IMR-90 (cell line): ENCODE data around the gene CACNA1F. TPM values are rescaled to one million over a fixed set of nuclear protein-coding genes. Genes with fewer than 3 reads are reported as not detected.
A peak's percentile ranks its signal among the peaks of the same experiment; 100 is the strongest.

Experiments used
- ATAC-seq: fragments of 200-7000 bp; cut with Tn5 transposase; 2 replicates; pipeline ENCODE4 v1.9.1; 2020; ENCODE audit warnings: low read depth, mild to moderate bottlenecking, moderate library complexity
- BruUV-seq: library from RNA; stranded (reverse); fragments of 400-500 nt; replicated peaks from 2 replicates; lab custom pipeline; 2021; lab: Mats Ljungman, UMichigan
- CTCF ChIA-PET: fragments of 300-600 bp; formaldehyde crosslinking; extraction: SDS; loops from one replicate; lab custom pipeline; 2021; ENCODE audit warnings: antibody characterized with exemption; lab: Yijun Ruan, JAX
- POLR2A ChIA-PET: fragments of 300-600 bp; sonication (Branson Sonifier 250); formaldehyde crosslinking; loops from one replicate; lab custom pipeline; 2022; ENCODE audit warnings: antibody characterized with exemption; ENCODE audit not compliant: unreplicated experiment; lab: Charles Lee
- DNase-seq: peaks from one replicate; pipeline ENCODE4 v3.0.0; 2013
- H2AFZ ChIP-seq: replicated peaks from 2 replicates; pipeline ENCODE3; 2013; ENCODE audit warnings: low read length, mild to moderate bottlenecking; ENCODE audit not compliant: poor library complexity
- H2AK5ac ChIP-seq: 2 replicates; pipeline ENCODE4 v1.6.1; 2013; ENCODE audit warnings: low read depth, low read length, inconsistent platforms
- H2AK9ac ChIP-seq: replicated peaks from 2 replicates; pipeline ENCODE3; 2013; ENCODE audit warnings: mild to moderate bottlenecking, low read depth, low read length, moderate library complexity; ENCODE audit not compliant: poor library complexity
- H2BK120ac ChIP-seq: 2 replicates; pipeline ENCODE4 v1.6.1; 2013; ENCODE audit warnings: low read depth, low read length, inconsistent platforms
- H2BK15ac ChIP-seq: 3 replicates; pipeline ENCODE4 v1.6.1; 2013; ENCODE audit warnings: low read depth, low read length, inconsistent platforms
- H2BK20ac ChIP-seq: 2 replicates; pipeline ENCODE4 v1.6.1; 2013; ENCODE audit warnings: low read depth, mild to moderate bottlenecking, inconsistent platforms, low read length, moderate library complexity
- H2BK5ac ChIP-seq: 2 replicates; pipeline ENCODE4 v1.6.1; 2013; ENCODE audit warnings: mild to moderate bottlenecking, low read depth, low read length, inconsistent platforms; ENCODE audit not compliant: poor library complexity, severe bottlenecking
- H3K14ac ChIP-seq: replicated peaks from 2 replicates; pipeline ENCODE4 v1.6.1; 2013; ENCODE audit warnings: low read depth, low read length, inconsistent platforms
- H3K18ac ChIP-seq: 2 replicates; pipeline ENCODE4 v1.6.1; 2013; ENCODE audit warnings: low read depth, low read length, control low read depth
- H3K23ac ChIP-seq: 2 replicates; pipeline ENCODE4 v1.6.1; 2013; ENCODE audit warnings: low read depth, low read length, inconsistent platforms
- H3K27ac ChIP-seq: 2 replicates; pipeline ENCODE4 v1.5.1; 2013; ENCODE audit warnings: mild to moderate bottlenecking, control low read depth, low read length; ENCODE audit not compliant: insufficient read depth
- H3K27me3 ChIP-seq: 2 replicates; pipeline ENCODE4 v1.6.1; 2013; ENCODE audit warnings: low read length; ENCODE audit not compliant: control insufficient read depth, insufficient read depth
- H3K36me3 ChIP-seq: 2 replicates; pipeline ENCODE4 v1.6.1; 2013; ENCODE audit warnings: low read length, mixed read lengths; ENCODE audit not compliant: control insufficient read depth, insufficient read depth
- H3K4ac ChIP-seq: 2 replicates; pipeline ENCODE4 v1.6.1; 2013; ENCODE audit warnings: low read depth, low read length, inconsistent platforms
- H3K4me1 ChIP-seq: 2 replicates; pipeline ENCODE4 v1.6.1; 2013; ENCODE audit warnings: low read length, mixed read lengths; ENCODE audit not compliant: control insufficient read depth, insufficient read depth
- H3K4me2 ChIP-seq: 2 replicates; pipeline ENCODE4 v1.6.1; 2013; ENCODE audit warnings: low read depth, mild to moderate bottlenecking, control low read depth, low read length, moderate library complexity
- H3K4me3 ChIP-seq: 2 replicates; pipeline ENCODE4 v1.5.1; 2013; ENCODE audit warnings: low read depth, mild to moderate bottlenecking, control low read depth, low read length, moderate library complexity; ENCODE audit not compliant: insufficient read depth
- H3K56ac ChIP-seq: 2 replicates; pipeline ENCODE4 v1.6.1; 2013; ENCODE audit warnings: low read length, inconsistent platforms; ENCODE audit not compliant: insufficient read depth; ENCODE audit errors: extremely low read depth
- H3K79me1 ChIP-seq, 2 experiments: 2 replicates each; pipeline ENCODE4 v1.6.1; 2013; ENCODE audit warnings: low read length in 2 of 2, inconsistent platforms in 1 of 2, low read depth in 1 of 2
- H3K9ac ChIP-seq: 2 replicates; pipeline ENCODE4 v1.6.1; 2013; ENCODE audit warnings: low read depth, low read length, control low read depth
- H3K9me1 ChIP-seq: 2 replicates; pipeline ENCODE4 v1.6.1; 2013; ENCODE audit warnings: low read length, inconsistent platforms; ENCODE audit not compliant: insufficient read depth
- H3K9me3 ChIP-seq: 2 replicates; pipeline ENCODE4 v1.6.1; 2013; ENCODE audit warnings: low read length; ENCODE audit not compliant: control insufficient read depth, insufficient read depth
- H4K20me1 ChIP-seq: 2 replicates; pipeline ENCODE4 v1.6.1; 2013; ENCODE audit warnings: low read length, inconsistent platforms; ENCODE audit not compliant: insufficient read depth
- H4K5ac ChIP-seq: 2 replicates; pipeline ENCODE4 v1.6.1; 2013; ENCODE audit warnings: mild to moderate bottlenecking, low read depth, low read length, control low read depth
- H4K8ac ChIP-seq, 2 experiments: 2 replicates each; pipeline ENCODE4 v1.6.1; 2013; ENCODE audit warnings: low read depth in 2 of 2, low read length in 2 of 2, control low read depth in 1 of 2, inconsistent platforms in 1 of 2
- H4K91ac ChIP-seq: 2 replicates; pipeline ENCODE4 v1.6.1; 2013; ENCODE audit warnings: low read depth, low read length, inconsistent platforms; ENCODE audit not compliant: insufficient read depth
- ELK1 ChIP-seq: fragments of 150-350 bp; IDR thresholded peaks from 2 replicates; pipeline ENCODE4 v1.6.1; 2016; ENCODE audit warnings: low read depth, mild to moderate bottlenecking, low read length, moderate library complexity, borderline replicate concordance
- POLR2A ChIP-seq: IDR thresholded peaks from 2 replicates; pipeline ENCODE4 v1.6.1; 2012; ENCODE audit warnings: mild to moderate bottlenecking, low read depth, low read length
- WGBS, 2 experiments: methylation state at CpG; one replicate each; pipeline versions ENCODE4 v1.1.5 to v1.1.7; 2013; ENCODE audit warnings: missing lambda C conversion rate in 2 of 2; ENCODE audit not compliant: insufficient read length in 1 of 2; ENCODE audit errors: extremely low coverage in 2 of 2; 5-methylcytosine and 5-hydroxymethylcytosine counted together
- dilution Hi-C: fragments of 300-500 bp; cut with HindIII; formaldehyde crosslinking; loops from one replicate; pipeline ENCODE4 v1.14.3; 2018; ENCODE audit warnings: low sequenced_read_pairs; ENCODE audit not compliant: unreplicated experiment
- in situ Hi-C: fragments of 300-500 bp; cut with MboI; formaldehyde crosslinking; loops from 3 replicates; pipeline ENCODE4 v1.14.3; 2019; ENCODE audit warnings: low sequenced_read_pairs, inconsistent platforms, mixed read lengths
- intact Hi-C: fragments of 100-400 bp; cut with micrococcal nuclease; formaldehyde crosslinking; loops from 2 replicates; pipeline ENCODE4 v1.10.0; 2022
- polyA plus RNA-seq, 3 experiments: library from polyadenylated mRNA; depleted of rRNA; stranded (reverse); fragments of >200 nt; gene quantifications; 2 replicates each; pipeline ENCODE4 v1.2.3, GENCODE V29; 2012; ENCODE audit warnings: low replicate concordance in 1 of 3
- total RNA-seq: library from RNA; depleted of rRNA; stranded (reverse); fragments of >200 nt; gene quantifications from 2 replicates; pipeline ENCODE4 v1.2.3, GENCODE V29; 2012

Gene CACNA1F
- total and polyA plus RNA-seq, 2 of the 4 experiments (the other 2 are of a cell fraction): not detected

- Histone ChIP-seq H3K4me3 (peak within 1 kb of the TSS; percentile 92), H3K79me1 (peaks cover 30 to 34% of the 10 kb centered on the region in 2 experiments), H3K36me3 (peaks cover 2% of the 10 kb centered on the region; the same call in 1 of the 2 replicates), H2AFZ (peak within 1 kb of the TSS; percentile 84), H4K91ac (peak within 1 kb of the TSS; percentile 94), H2BK120ac (peak within 1 kb of the TSS; percentile 99), H3K18ac (peak within 1 kb of the TSS; percentile 95), H3K4me2 (peak within 1 kb of the TSS; percentile 78), H3K9ac (peak within 1 kb of the TSS; percentile 86), H3K9me3 (no peaks in the 10 kb centered on the region), H4K20me1 (no peaks in the 10 kb centered on the region; the same call in 1 of the 2 replicates), H3K23ac (peak within 1 kb of the TSS; percentile 95), H3K14ac (peak within 1 kb of the TSS; percentile 98), H4K5ac (peak within 1 kb of the TSS; percentile 96), H2BK5ac (peak within 1 kb of the TSS; percentile 96), H3K27ac (peak within 1 kb of the TSS; percentile 98), H2BK15ac (peak within 1 kb of the TSS; percentile 81; the same call in 1 of the 3 replicates), H3K4me1 (0 out of 2 replicates have a peak, but pooled peaks cover 2% of the 10 kb centered on the region), H3K56ac (peak within 1 kb of the TSS; percentile 95), H4K8ac (peak within 1 kb of the TSS; percentile 82 to 100), H3K9me1 (peaks cover 4% of the 10 kb centered on the region; the same call in 1 of the 2 replicates), H3K4ac (peak within 1 kb of the TSS; percentile 100), H2AK9ac (peak within 1 kb of the TSS; percentile 91), H3K27me3 (no peaks in the 10 kb centered on the region), H2BK20ac (peak within 1 kb of the TSS; percentile 77; the same call in 1 of the 2 replicates), H2AK5ac (peak within 1 kb of the TSS; percentile 57; the same call in 1 of the 2 replicates)
- TF ChIP-seq POLR2A: peak; percentile 71
- TF ChIP-seq ELK1: no peak
- BruUV-seq: no TSS peak
- in situ Hi-C loops: no loop called here
- intact Hi-C loops: loop anchor here (2.0 kb wide), 1 partner anchor 77 kb away; no protein-coding TSS in a partner anchor
- dilution Hi-C loops: no loop called here
- 25% methylated on average over 32 of the region's 70 CpGs; no CpG with 5 or more reads in 1 of the 2 experiments for WGBS, 2 experiments
- CTCF ChIA-PET: no interaction called here
- POLR2A ChIA-PET: no interaction called here
- peak; percentile 40 for ATAC-seq
- DNase-seq: no peak
These were observed 36.7 kb upstream of the CACNA1F start, which contains the start of gene PPP1R3F for GRCh38 chrX:49269767-49270248. Gene PPP1R3F (plus strand): TSS chrX:49269793. CDS start chrX:49269870, 77 bp downstream.
